Right ventricle myocardium superior (tissue), 1 donor: ENCODE results near the gene AAR2. TPM values are rescaled to one million over a fixed set of nuclear protein-coding genes. Genes with fewer than 3 reads are reported as not detected.
A peak's percentile ranks its signal among the peaks of the same experiment; 100 is the strongest.

Experiments
- ATAC-seq: fragments of 200-7000 bp; cut with Tn5 transposase; one replicate; pipeline ENCODE4 v1.9.1; 2020; ENCODE audit warnings: mild to moderate bottlenecking; ENCODE audit not compliant: poor library complexity
- DNase-seq: peaks from one replicate; pipeline ENCODE4 v3.0.0-alpha.2; 2020
- intact Hi-C: fragments of 100-400 bp; cut with DNase I; formaldehyde crosslinking; loops from one replicate; pipeline ENCODE4 v1.11.2; 2022
- total RNA-seq: library from RNA; stranded (reverse); fragmentation: NEBNext Ultra II Directional; extraction: Animal tissue kit (Norgen Biotek cat#: 25700); gene quantifications from one replicate; pipeline ENCODE4 v1.2.1, GENCODE V29; 2021
- donor health status: DM: no; HTN: yes; CAD: no; lungs with severe emphysema.

Gene AAR2
- total RNA-seq, 1 donor from 2014 or later = 12.7 TPM

DNA sequence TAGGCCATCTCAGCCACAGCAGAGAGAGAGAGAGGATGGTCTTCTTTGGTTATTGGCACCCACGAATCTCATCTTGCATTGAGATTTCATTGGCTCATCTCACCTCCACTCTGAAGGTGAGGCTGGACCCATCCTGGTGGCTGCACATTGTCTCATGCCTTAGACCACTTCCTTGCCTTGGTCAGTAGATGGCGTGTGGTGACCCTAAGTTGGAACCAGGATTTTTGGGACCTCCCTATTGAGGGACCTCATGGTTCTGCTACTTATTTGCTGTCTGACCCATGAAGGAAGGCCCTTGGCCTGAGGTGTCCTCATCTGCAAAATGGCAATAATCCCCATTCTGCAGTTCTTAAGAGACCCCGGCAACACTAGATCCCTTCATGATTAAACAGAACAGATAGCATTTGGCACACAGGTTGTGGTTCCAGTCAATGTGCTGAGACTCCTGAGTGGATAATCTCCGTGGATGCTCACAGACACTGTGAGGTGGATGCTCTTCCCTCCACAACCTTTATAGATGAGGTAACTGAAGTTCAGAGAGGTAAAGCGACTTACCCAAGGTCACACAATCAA, 21.5 kb upstream of the AAR2 start:
- DNase-seq = no peak
- intact Hi-C loops = loop anchor here (5.0 to 10.0 kb wide), 2 partner anchors 223 to 380 kb away; no protein-coding TSS in a partner anchor
- ATAC-seq = no peak

DNA sequence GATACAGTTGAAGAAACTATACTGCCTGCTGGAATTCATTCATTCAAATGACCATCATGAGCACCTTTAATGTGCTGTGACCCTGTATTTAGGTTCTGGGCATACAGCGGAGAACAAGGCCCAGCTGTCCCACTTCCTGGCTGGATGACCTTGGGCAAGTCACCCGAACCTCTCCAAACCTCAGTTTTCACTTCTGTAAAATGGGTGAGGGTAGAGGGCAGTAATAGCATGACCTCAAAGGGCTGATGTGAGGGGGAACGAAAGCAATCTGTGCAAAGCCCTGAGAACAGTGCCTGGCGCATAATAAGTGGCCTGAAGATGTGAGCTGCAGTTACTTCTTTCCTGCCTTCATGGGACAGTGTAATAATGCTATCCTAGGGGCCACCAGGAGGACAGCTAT, 20.5 kb upstream of the AAR2 start:
- intact Hi-C loops = loop anchor here (5.0 to 10.0 kb wide), 2 partner anchors 222 to 379 kb away; no protein-coding TSS in a partner anchor
- no peak for DNase-seq
- ATAC-seq = no peak

DNA sequence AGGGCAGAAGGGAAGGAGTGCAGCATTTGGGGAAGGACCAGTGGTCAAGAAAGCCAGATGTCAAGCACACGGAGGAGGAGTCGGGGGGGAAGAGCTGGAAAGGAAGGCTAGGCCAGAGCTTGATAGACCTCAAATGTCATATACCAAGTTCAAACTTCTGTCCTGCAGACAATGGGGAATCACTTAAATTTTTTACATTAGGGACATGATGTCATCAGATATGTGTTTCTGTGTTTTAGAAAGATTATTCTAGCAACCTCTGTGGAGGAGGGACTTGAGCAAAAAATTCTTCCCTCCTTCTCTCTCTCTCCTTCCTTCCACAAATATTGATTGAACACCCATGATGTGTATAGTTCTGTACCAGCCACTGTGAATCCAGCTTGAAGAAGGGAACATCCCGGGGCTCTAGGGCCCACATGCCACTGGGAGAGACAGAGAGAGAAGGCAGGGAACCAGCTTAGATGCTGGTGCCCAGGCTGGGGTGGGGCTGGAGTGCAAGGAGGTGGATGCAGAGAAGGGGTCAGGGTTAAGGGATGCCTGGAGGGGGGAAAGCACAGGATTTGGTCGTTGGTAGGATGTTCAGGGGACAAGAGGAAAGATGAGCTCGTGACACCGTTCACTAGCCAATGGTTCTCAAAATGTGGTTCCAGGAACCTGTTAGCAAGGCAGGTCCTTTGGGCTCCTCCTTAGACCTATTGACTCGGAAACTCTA, 19.8 kb upstream of the AAR2 start:
- intact Hi-C loops = loop anchor here (5.0 to 10.0 kb wide), 2 partner anchors 221 to 378 kb away; no protein-coding TSS in a partner anchor
- ATAC-seq (no peak), DNase-seq (no peak)

DNA sequence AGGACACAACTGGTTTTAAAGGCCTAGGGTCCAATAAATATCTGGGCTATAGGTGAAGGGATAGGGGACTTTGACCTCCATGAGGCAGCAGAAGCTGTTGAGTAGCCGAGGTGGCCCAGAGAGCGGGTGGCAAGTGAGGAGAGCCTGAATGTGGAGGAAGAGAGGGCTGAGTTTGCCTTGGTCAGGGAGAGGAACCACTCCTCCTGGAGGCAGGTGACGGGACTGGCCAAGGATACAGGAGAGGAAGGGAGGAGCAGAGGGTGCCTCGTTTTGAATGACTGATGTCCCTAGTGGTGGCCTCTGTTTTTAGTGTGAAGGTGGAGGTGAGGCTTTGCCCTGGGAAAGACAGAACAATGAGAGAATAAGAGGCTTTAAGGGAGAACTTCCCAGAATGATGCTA, 19.1 kb upstream of the AAR2 start:
- intact Hi-C loops = loop anchor here (5.0 to 10.0 kb wide), 2 partner anchors 220 to 378 kb away; no protein-coding TSS in a partner anchor
- ATAC-seq (no peak), DNase-seq (no peak)

DNA sequence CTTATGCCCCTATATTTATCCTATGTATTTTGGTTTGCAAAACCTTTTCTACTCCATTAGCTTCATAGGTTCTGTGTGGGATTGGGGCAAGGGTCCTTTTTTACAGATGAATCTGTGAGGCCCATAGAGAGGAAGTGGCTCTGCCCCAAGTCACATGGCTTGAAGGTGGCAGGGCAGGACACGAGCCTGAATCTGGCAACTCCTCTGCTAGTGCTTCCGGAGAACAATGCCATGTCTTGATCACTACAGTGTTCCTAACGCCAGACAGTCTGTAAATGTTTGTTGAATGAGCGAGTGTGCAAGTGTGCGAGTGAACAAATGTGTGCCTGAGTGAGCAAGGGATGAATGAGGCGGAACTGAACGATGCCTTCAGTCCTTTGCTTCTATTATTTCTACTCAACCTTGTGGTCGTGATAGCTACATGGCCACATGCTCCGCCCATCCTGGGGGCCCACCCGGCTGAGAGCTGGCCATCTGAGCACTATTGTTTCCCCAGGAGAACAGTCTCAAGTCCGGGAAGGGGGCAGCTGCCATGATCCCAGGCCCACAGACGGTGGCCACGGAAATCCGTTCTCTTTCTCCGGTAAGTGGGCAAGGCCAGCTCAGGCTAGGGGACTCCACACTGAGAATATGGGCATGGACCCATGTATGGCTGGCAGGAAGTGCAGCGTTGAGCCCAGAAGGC, 17.8 kb upstream of the AAR2 start:
- intact Hi-C loops = loop anchor here (5.0 to 10.0 kb wide), 2 partner anchors 219 to 376 kb away; no protein-coding TSS in a partner anchor
- DNase-seq (no peak), ATAC-seq (no peak)

DNA sequence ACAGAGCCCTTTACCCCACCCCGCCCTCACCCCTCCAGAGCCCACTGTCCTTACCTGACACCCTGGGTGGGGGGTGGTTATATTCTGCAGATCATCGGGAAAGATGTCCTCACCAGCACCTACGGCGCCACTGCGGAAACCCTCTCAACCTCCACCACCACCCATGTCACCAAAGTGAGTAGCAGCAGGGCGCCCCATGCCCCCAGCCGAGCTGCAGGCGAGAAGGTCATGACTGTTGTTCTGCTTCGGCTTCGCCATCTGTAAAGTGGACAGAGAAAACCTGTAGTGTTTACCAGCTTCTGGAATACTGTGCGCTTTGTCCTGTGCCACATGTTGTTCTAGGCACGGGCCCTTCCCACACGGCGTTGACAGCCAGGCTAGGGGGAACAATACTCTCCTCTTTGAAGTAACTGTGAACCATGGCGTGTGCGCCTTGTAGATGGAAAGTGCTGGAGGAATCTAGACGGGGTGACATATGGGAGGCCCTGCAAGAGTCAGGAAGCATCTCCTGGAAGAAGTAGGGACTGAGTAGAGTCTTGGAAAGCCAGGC, 16.5 kb upstream of the AAR2 start:
- intact Hi-C loops = loop anchor here (5.0 to 10.0 kb wide), 2 partner anchors 218 to 375 kb away; no protein-coding TSS in a partner anchor
- ATAC-seq = no peak
- DNase-seq = no peak

DNA sequence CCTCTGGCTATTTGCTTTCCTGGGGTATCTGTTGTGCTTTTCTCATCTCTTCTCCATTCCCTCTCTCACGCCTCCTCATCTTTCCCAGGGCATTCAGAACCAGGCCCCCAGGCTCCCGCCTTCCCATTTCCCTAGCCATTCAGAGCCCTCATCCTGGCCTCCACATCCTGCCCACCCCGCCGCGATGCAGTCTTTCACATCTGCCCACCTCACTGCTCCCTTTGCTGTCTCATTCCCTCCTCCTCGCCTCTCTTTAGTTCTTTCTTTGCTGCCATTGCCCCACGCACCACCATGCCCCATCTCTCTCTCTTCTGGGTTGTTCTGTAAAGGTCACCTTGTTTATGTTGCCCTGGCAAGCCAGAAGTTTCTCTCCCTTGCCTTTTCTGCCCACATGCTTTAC, 10.6 kb upstream of the AAR2 start:
- intact Hi-C loops = no loop called here
- DNase-seq (no peak), ATAC-seq (no peak)

DNA sequence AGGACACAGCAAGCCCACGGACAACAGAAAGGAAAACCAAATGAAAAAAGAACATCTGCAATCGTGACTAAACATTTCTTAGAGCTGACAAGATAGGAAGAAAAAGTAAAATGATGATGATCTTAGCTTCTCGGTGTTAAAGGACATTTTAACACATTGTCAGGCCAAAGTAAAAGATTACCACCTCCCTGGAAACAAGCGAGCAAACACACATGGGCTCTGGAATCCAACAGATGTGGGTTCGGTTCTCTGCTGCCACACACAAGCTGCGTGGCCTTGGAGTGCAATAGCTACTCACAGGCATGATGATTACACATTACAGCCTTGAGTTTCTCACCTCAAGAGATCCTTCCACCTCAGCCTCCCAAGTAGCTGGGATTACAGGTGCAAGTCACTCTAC, 7.5 kb upstream of the AAR2 start:
- intact Hi-C loops = no loop called here
- no peak for ATAC-seq
- no peak for DNase-seq

DNA sequence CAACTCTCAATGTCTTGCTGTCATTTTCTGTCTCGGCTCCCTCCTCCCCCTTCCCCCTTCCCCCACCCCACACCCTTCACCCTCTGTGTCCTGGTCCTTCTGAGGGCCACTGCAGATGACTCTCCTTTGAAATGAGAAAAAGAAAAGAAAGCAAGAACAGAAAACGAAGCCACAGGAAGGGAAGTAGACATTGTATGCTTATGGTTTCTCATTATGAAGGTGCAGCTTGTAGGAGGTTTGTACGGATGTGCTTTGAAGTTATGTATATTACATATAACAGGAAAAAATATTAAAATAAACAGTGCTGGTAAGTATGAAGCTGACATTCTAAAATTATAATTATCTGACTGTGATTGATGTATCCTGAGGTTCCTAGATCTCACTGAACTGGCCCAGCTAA, 6.3 kb upstream of the AAR2 start:
- ATAC-seq (no peak), DNase-seq (no peak)
- intact Hi-C loops = no loop called here

DNA sequence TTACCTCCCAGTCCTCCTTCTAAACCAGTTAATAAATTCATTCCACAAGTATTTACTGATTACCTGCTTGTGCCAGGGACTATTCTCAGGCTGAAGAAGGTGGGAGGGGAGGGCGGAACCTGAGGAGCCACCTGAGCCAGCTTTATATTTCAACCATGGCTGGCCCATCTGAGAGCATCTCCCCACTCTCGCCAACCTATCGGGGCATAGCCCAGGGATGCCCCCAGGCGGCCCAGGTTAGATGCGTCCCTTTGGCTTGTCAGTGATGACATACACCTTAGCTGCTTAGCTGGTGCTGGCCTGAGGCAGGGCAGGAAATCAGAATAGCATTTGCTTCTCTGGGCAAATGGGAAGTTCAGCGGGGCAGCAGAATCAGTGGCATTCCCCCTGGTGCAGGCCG, 4.9 kb upstream of the AAR2 start:
- ATAC-seq (no peak), DNase-seq (no peak)
- intact Hi-C loops = no loop called here

DNA sequence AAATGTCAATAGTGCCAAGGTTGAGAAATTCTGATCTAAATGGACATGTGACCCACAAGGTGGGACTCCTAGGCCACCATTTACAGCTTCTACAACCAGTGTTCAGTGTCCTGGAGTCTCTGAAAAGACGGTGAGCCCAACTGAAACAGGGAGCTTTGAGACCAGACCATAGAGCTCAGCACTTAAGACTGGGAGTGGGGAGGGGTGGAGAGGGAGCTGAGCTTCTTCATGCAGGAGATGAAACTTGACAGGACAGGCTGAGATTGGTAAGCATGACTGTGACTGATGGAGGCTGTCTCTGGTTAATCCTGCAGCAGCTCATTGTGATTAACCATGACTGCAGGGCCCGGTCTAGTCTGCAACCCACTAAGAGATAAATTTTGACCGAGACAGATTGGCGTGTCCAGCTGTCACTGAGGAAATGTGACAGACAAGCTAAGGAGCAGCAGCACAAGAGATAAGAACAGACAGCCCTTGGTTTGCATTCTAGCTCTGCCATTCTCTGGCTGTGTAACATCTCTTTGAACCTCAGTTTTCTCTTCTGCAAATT, 1.4 kb upstream of the AAR2 start:
- DNase-seq (no peak), ATAC-seq (no peak)
- intact Hi-C loops = no loop called here

DNA sequence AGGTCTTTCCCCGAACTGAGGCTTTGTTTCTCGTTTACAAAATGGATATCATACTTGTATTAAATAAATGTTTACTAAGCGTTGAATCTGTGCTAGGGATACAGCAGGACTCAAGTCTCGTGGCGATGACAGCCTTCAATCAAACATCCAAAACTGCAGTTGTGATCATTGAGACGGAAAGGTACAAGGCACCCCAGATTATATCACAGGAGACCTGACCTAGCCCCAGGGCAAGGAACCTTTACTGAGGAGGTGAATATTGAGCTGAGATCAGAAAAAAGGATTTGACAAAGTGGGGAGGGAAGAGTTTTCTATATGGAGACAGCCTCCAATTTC, 476 bp downstream of the AAR2 start:
- ATAC-seq (peak; percentile 5), DNase-seq (no peak)
- intact Hi-C loops = no loop called here

DNA sequence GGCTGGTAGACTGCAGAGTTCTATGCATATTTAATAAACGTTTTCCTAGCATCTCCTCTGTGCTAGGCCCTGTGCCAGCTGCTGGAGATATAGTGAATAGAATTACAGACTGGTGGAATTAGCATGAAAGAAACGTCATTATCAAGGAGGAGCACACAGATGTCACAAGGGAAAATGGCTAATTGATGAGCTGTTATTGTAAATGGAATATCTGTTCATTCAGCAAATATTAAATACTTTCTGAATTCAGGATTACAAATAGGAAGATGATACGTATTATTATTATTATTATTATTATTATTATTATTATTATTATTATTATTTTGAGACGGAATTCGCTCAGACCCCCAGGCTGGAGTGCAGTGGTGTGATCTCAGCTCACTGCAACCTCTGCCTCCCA, 1.2 kb downstream of the AAR2 start:
- ATAC-seq = no peak
- intact Hi-C loops = no loop called here
- no peak for DNase-seq

DNA sequence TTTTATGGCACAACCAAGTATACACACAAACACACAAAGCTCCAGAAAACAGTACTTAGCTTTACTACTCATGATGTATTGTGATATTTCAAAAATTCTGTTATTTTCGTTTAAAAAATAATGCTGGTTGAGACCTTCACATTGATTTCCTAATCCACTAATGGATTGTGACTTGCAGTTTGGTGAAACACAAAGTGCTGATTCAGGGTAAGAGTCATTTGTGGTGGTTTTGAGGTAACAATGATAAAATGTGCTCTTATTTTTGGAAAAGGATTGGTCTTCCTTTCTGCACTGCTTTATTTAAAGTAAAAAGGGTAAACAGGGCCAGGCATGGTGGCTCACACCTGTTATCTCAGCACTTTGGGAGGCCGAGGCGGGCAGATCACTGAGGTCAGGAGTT, 1.9 kb downstream of the AAR2 start:
- no peak for DNase-seq
- intact Hi-C loops = no loop called here

DNA sequence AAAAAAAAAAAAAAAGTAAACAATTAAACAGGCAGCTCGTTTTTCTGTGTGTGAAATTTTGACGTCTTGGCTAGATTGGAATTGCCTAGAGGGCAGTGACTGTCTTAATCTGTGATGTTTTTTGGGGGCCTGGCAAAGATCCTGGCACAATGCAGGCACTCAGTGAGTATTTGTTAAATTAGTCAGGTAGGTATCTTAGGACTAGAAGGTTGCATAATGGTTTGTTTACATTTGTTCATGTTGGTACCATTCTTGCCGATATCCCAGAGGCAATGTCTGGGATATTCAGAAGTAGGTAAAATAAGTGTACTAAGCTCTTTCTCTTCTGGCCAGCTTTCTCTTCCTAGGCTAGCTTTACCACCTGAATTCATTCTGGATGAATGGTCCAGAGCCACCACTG, 2.5 kb downstream of the AAR2 start:
- ATAC-seq (no peak), DNase-seq (no peak)
- intact Hi-C loops = no loop called here

More for the DNA sequence above, 1.9 kb downstream of the AAR2 start:
- no peak for ATAC-seq

DNA sequence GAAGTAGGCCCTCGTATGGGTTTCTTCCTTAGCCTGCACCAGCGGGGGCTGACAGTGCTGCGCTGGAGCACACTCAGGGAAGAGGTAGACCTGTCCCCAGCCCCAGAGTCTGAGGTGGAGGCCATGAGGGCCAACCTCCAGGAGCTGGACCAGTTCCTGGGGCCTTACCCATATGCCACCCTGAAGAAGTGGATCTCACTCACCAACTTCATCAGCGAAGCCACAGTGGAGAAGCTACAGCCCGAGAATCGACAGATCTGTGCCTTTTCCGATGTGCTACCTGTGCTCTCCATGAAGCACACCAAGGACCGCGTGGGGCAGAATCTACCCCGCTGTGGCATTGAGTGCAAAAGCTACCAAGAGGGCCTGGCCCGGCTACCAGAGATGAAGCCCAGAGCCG, 3.8 kb downstream of the AAR2 start:
- intact Hi-C loops = no loop called here
- no peak for ATAC-seq
- no peak for DNase-seq

DNA sequence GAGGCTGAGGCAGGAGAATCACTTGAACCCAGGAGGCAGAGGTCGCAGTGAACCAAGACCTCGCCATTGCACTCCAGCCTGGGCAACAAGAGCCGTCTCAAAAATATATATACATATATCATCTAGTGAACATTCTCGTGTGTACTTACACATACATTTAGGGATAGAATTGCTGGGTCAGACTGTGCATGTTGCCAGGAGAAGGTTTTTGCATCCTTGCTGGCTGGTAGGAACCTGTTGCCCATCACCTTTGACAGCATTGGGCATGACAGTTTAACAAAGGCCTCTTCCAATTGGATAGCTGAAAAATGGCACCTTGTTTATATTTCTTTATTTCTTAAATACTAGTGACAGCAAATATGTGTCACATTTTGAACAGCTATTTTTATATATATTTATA, 5.4 kb downstream of the AAR2 start:
- ATAC-seq (no peak), DNase-seq (no peak)
- intact Hi-C loops = no loop called here

DNA sequence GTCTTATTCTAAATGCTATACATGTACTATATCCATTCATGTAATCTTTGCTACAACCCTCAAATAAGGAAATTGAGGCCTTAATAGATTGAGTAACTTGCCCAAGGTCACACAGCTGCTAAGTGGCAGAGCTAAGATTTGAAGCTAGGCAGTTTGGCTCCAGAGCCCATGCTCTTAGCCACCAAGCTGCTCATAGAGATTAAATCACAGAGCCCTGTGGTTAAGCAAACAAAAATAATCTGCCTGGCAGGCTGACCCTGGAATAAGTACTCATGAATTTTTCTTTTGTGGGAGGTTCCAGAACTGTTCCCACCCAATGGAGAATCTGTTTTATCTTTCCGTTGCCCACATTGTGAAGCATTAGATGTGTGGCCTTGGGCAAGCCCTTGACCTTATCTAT, 7.4 kb downstream of the AAR2 start:
- intact Hi-C loops = no loop called here

DNA sequence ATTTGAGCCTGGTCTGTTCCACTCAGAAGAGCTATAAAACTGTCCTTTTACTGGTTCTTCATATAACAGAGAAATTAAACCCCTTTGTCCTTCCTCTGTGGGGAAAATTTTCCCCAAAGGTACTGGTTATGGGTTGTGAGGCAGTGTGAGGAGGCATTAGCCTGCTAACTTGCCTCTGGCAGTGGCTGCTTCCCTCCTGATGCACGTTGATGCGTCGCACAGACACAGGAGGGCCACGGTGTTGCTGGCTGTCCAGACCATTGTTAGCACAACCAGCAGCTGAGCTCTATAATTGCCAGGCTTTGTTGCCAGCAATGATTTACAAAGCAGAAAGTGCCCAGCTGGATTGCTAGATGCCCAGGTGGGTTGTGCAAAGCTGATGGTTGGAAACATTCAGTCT, 10.1 kb downstream of the AAR2 start:
- intact Hi-C loops = no loop called here
- ATAC-seq (no peak), DNase-seq (no peak)

More for the DNA sequence above, 7.4 kb downstream of the AAR2 start:
- ATAC-seq = no peak
- DNase-seq = no peak
